NCI-H69 (cell line): ENCODE data around the gene KRT73.

Experiments used
- DNase-seq: peaks from one replicate; lab custom pipeline; 2025; lab: John Stamatoyannopoulos, UW

KRT73 gene

GRCh38 chr12:52618866-52619265 is 507 bp upstream of the KRT73 start:
- DNase-seq: no peak

GRCh38 chr12:52617403-52617785 is 965 bp downstream of the KRT73 start:
- no peak for DNase-seq

- no peak for DNase-seq
These were observed 1.5 kb downstream of the KRT73 start for GRCh38 chr12:52616680-52617402.

GRCh38 chr12:52615912-52616311 is 2.4 kb downstream of the KRT73 start:
- DNase-seq: no peak

GRCh38 chr12:52615208-52615868 is 3.0 kb downstream of the KRT73 start:
- DNase-seq: no peak

GRCh38 chr12:52614381-52615207 is 3.8 kb downstream of the KRT73 start:
- DNase-seq: no peak

- DNase-seq: no peak
These were observed 4.9 kb downstream of the KRT73 start for GRCh38 chr12:52613384-52614030.

GRCh38 chr12:52612431-52613383 is 5.7 kb downstream of the KRT73 start:
- no peak for DNase-seq

GRCh38 chr12:52611080-52611468 is 7.3 kb downstream of the KRT73 start:
- no peak for DNase-seq

- DNase-seq: no peak
These were observed 9.3 kb downstream of the KRT73 start for GRCh38 chr12:52608826-52609630.

- no peak for DNase-seq
These were observed 10.2 kb downstream of the KRT73 start for GRCh38 chr12:52608161-52608560.

- DNase-seq: no peak
These were observed 11.0 kb downstream of the KRT73 start for GRCh38 chr12:52607314-52607713.

GRCh38 chr12:52606581-52607218 is 11.7 kb downstream of the KRT73 start:
- DNase-seq: no peak

GRCh38 chr12:52606096-52606495 is 12.3 kb downstream of the KRT73 start:
- DNase-seq: no peak

- DNase-seq: no peak
These were observed 12.8 kb downstream of the KRT73 start for GRCh38 chr12:52605542-52605941.

GRCh38 chr12:52604859-52605258 is 13.5 kb downstream of the KRT73 start:
- no peak for DNase-seq

- DNase-seq: no peak
These were observed 15.0 kb downstream of the KRT73 start for GRCh38 chr12:52603314-52603713.

GRCh38 chr12:52602552-52602951 is 15.8 kb downstream of the KRT73 start:
- DNase-seq: no peak

- DNase-seq: no peak
These were observed 16.7 kb downstream of the KRT73 start for GRCh38 chr12:52601671-52602070.

GRCh38 chr12:52600941-52601481 is 17.3 kb downstream of the KRT73 start, which contains the start of gene KRT72:
Gene KRT72, minus strand, starts transcription at chr12:52601463. Its CDS starts 11 bp downstream, at chr12:52601452.
- DNase-seq: no peak
